CD4-positive, alpha-beta memory T cell (primary cell): ENCODE results near the gene POMGNT2. TPM values are rescaled to one million over a fixed set of nuclear protein-coding genes. Genes with fewer than 3 reads are reported as not detected.

Source experiments
- CTCF ChIA-PET: fragments of 350-600 bp; sonication (Branson Sonifier 250); formaldehyde crosslinking; loops from one replicate; lab custom pipeline; 2021; ENCODE audit warnings: inconsistent platforms; ENCODE audit not compliant: partially characterized antibody; lab: Charles Lee
- POLR2A ChIA-PET: fragments of 350-600 bp; sonication (Branson Sonifier 250); formaldehyde crosslinking; loops from one replicate; lab custom pipeline; 2021; ENCODE audit not compliant: partially characterized antibody; lab: Charles Lee
- DNase-seq, 5 donors: peaks; one replicate each; pipeline versions ENCODE4 v3.0.0 to v3.0.0-alpha.2; 2020 to 2022; ENCODE audit warnings: mixed read lengths in 1 of 5
- H3K27ac ChIP-seq: one replicate; pipeline ENCODE4 v1.7.0; 2013; ENCODE audit warnings: low read depth, low read length
- H3K27me3 ChIP-seq: 2 replicates; pipeline ENCODE4 v1.7.0; 2013; ENCODE audit warnings: mild to moderate bottlenecking, low read length, moderate library complexity; ENCODE audit not compliant: insufficient read depth
- H3K36me3 ChIP-seq: 2 replicates; pipeline ENCODE4 v1.7.0; 2013; ENCODE audit warnings: mild to moderate bottlenecking, low read length, moderate library complexity; ENCODE audit not compliant: insufficient read depth
- H3K4me1 ChIP-seq: 2 replicates; pipeline ENCODE4 v1.7.0; 2013; ENCODE audit warnings: mild to moderate bottlenecking, low read length, moderate library complexity; ENCODE audit not compliant: insufficient read depth
- H3K4me3 ChIP-seq, 2 donors: one replicate each; pipeline ENCODE4 v1.7.0; 2013; ENCODE audit warnings: low read length in 2 of 2, mild to moderate bottlenecking in 1 of 2
- H3K9me3 ChIP-seq, 2 donors: one replicate each; pipeline ENCODE4 v1.7.0; 2013; ENCODE audit warnings: low read length in 2 of 2, control low read depth in 1 of 2; ENCODE audit not compliant: control insufficient read depth in 1 of 2
- H3K27ac Mint-ChIP-seq, 7 donors: one replicate each; pipeline ENCODE4 v1.8.0; 2020 to 2021; ENCODE audit warnings: mixed read lengths in 7 of 7, mild to moderate bottlenecking in 6 of 7, inconsistent platforms in 3 of 7, moderate library complexity in 3 of 7
- H3K27me3 Mint-ChIP-seq, 2 donors: one replicate each; pipeline ENCODE4 v1.8.0; 2020 to 2021; ENCODE audit warnings: mixed read lengths in 2 of 2
- H3K36me3 Mint-ChIP-seq, 2 donors: one replicate each; pipeline ENCODE4 v1.8.0; 2020 to 2021; ENCODE audit warnings: mixed read lengths in 2 of 2, inconsistent platforms in 1 of 2, mild to moderate bottlenecking in 1 of 2
- H3K4me1 Mint-ChIP-seq, 4 donors: one replicate each; pipeline ENCODE4 v1.8.0; 2020 to 2021; ENCODE audit warnings: mixed read lengths in 4 of 4, mild to moderate bottlenecking in 1 of 4
- H3K4me3 Mint-ChIP-seq, 8 donors: one replicate each; pipeline ENCODE4 v1.8.0; 2020 to 2021; ENCODE audit warnings: mixed read lengths in 8 of 8, mild to moderate bottlenecking in 7 of 8, moderate library complexity in 6 of 8, inconsistent platforms in 3 of 8
- H3K9me3 Mint-ChIP-seq, 8 donors: one replicate each; pipeline ENCODE4 v1.8.0; 2020 to 2021; ENCODE audit warnings: mixed read lengths in 8 of 8, mild to moderate bottlenecking in 5 of 8, inconsistent platforms in 3 of 8, moderate library complexity in 1 of 8
- intact Hi-C: fragments of 100-400 bp; cut with micrococcal nuclease; formaldehyde crosslinking; loops from one replicate; pipeline ENCODE4 v1.15.1; 2023
- polyA plus RNA-seq, 2 donors: library from polyadenylated mRNA; unstranded; fragments of 300-500 nt; fragmentation: Illumina TruSeq; gene quantifications; one replicate each; pipeline ENCODE4 v1.2.3, GENCODE V29; 2021
- total RNA-seq, 2 experiments: library from RNA; stranded (reverse); gene quantifications; one replicate each; pipeline ENCODE4 v1.2.3, GENCODE V29; 2021

Gene POMGNT2
- total and polyA plus RNA-seq, 4 experiments from 2014 or later, result 5.4 to 8.1 (median 5.9) TPM

DNA sequence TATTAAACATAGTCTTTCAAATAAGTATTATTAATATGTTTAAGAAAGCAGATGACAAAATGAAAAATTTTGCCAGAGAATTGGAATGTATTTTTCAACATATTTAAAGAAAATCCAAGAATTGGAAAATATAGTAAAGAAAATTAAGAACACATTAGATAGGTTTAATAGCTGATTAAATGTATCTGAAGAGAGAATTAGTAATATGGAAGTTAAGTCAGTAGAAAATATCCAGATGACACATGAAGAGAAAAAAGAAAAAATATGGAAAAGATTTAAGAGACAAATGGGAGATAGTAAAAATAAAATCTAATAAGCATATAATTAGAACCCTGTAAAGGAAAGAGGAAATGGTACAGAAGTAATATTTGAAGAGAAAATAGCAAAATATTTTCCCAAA, 18.0 kb upstream of the POMGNT2 start:
- no peaks in the 10 kb centered on the region for H3K27me3 ChIP-seq
- ChIA-PET CTCF (no interaction called here), POLR2A (no interaction called here)
- no peak overlapping the region for H3K4me3 ChIP-seq
- H3K9me3 Mint-ChIP-seq, result peaks cover 0 to 18% (median 11%) of the 10 kb centered on the region in 8 donors
- no peaks in the 10 kb centered on the region for H3K4me1 ChIP-seq
- no peaks in the 10 kb centered on the region for H3K9me3 ChIP-seq
- intact Hi-C loops, result no loop called here
- H3K36me3 ChIP-seq, result no peaks in the 10 kb centered on the region
- H3K36me3 Mint-ChIP-seq, result no peaks in the 10 kb centered on the region
- no peak for DNase-seq
- peaks cover 5 to 14% of the 10 kb centered on the region in 2 donors for H3K27me3 Mint-ChIP-seq
- no peak overlapping the region for H3K4me3 Mint-ChIP-seq
- H3K27ac ChIP-seq, result no peak overlapping the region
- peaks cover 0 to 6% (median 0%) of the 10 kb centered on the region in 4 donors for H3K4me1 Mint-ChIP-seq
- H3K27ac Mint-ChIP-seq, result no peak overlapping the region

DNA sequence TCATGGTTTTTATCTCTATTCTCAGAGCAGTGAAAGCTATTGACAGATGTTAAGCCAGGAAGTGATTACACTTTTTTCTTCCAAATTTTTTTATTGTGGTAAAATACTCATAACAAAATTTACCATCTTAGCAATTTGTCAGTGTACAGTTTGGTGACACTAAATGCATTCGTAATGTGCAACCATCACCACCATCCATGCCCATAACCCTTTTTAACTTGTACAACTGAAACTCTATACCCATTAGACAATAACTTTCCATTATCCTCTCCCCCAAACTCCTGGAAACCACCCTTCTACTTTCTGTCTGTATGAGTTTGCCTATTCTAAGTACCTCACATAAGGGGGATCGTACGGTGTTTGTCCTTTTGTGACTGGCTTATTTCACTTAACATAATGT, 15.1 kb upstream of the POMGNT2 start:
- Histone ChIP-seq H3K9me3 (no peaks in the 10 kb centered on the region), H3K4me3 (no peak overlapping the region), H3K27me3 (no peaks in the 10 kb centered on the region), H3K36me3 (no peaks in the 10 kb centered on the region), H3K27ac (no peak overlapping the region), H3K4me1 (no peaks in the 10 kb centered on the region)
- Mint-ChIP-seq H3K9me3 (peaks cover 0 to 18% (median 11%) of the 10 kb centered on the region in 8 donors), H3K4me3 (no peak overlapping the region), H3K4me1 (peaks cover 0 to 6% (median 0%) of the 10 kb centered on the region in 4 donors), H3K27me3 (peaks cover 10 to 16% of the 10 kb centered on the region in 2 donors), H3K27ac (no peak overlapping the region), H3K36me3 (no peaks in the 10 kb centered on the region)
- DNase-seq, result no peak
- intact Hi-C loops, result no loop called here
- CTCF ChIA-PET, result interaction anchor here (1.1 kb wide), 1 partner anchor 9 kb away, joined by 3 read pairs; no protein-coding TSS in a partner anchor
- POLR2A ChIA-PET, result no interaction called here

DNA sequence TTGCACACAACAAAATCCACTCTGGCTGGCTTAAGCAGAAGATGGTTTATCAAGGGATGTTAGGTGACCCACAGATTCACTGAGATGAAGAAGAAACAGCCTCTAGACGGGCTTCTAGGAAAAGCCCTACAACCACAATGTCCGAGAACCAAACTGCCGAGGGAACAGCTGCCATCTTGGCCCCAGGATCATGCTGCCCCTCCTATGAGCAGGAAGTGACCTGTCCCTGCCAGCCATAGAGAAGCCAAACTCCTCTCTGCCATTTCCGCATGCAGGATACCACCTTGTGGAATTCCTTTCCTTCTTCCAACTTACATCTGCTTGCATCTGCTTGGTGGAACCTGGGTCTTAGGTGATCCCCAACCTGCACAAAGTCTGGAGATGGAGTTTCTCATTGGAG, 11.4 kb upstream of the POMGNT2 start:
- Mint-ChIP-seq H3K27me3 (peaks cover 9 to 12% of the 10 kb centered on the region in 2 donors), H3K36me3 (no peaks in the 10 kb centered on the region), H3K27ac (no peak overlapping the region), H3K4me3 (no peak overlapping the region), H3K4me1 (peaks cover 0 to 6% (median 0%) of the 10 kb centered on the region in 4 donors), H3K9me3 (peaks cover 0 to 2% (median 0%) of the 10 kb centered on the region in 8 donors)
- no peak overlapping the region for H3K27ac ChIP-seq
- H3K27me3 ChIP-seq, result no peaks in the 10 kb centered on the region
- ChIA-PET POLR2A (no interaction called here), CTCF (no interaction called here)
- no peaks in the 10 kb centered on the region for H3K36me3 ChIP-seq
- no peaks in the 10 kb centered on the region for H3K9me3 ChIP-seq
- intact Hi-C loops, result no loop called here
- DNase-seq, result no peak
- no peak overlapping the region for H3K4me3 ChIP-seq
- H3K4me1 ChIP-seq, result no peaks in the 10 kb centered on the region

DNA sequence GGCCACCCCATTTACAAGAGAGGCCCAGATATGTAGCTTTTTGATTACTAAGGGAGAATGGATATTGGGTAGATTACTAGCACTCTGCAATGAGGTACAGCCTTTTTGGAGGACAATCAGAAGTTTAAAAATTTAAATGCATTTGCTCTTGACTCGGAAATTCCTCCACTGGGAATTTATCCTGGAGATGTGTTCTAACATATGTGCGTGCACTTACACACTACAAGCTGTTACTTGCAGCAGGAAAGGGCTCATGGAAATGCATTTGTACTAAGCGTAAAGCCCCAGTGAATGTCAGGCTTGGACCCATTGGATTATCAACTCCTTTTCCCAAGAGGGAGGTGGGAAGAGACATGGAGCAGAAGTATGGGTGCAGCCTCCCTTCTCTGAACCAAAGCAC, 7.8 kb upstream of the POMGNT2 start:
- Histone ChIP-seq H3K27me3 (no peaks in the 10 kb centered on the region), H3K4me3 (no peak overlapping the region), H3K27ac (no peak overlapping the region), H3K9me3 (no peaks in the 10 kb centered on the region), H3K36me3 (no peaks in the 10 kb centered on the region), H3K4me1 (no peaks in the 10 kb centered on the region)
- Mint-ChIP-seq H3K4me1 (no peaks in the 10 kb centered on the region), H3K27me3 (peaks cover 2 to 5% of the 10 kb centered on the region in 2 donors), H3K36me3 (no peaks in the 10 kb centered on the region), H3K27ac (no peak overlapping the region), H3K9me3 (peaks cover 0 to 2% (median 0%) of the 10 kb centered on the region in 8 donors), H3K4me3 (no peak overlapping the region)
- POLR2A ChIA-PET, result no interaction called here
- CTCF ChIA-PET, result no interaction called here
- DNase-seq, result no peak
- intact Hi-C loops, result no loop called here

DNA sequence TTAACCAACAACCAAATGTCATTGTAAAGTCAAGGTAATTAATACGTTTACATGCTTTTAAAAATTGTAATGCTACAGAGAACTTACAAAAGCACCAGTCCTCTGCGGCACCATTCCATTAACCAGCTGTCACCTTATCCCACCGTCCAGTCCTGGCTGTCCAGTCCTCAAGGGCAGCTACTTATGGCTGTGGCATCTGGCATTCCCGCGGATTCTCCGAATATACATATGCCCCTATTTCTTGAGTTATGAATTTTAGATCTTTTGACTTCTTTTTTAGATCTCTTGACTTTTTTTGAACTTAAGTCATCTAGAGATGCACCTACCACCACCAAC, 382 bp upstream of the POMGNT2 start:
- Mint-ChIP-seq H3K4me3 (peak overlapping the region; percentile 82 to 88 (median 84)), H3K36me3 (no peaks in the 10 kb centered on the region), H3K9me3 (no peaks in the 10 kb centered on the region), H3K27me3 (peaks cover 0 to 2% of the 10 kb centered on the region in 2 donors), H3K27ac (peak overlapping the region; percentile 12 to 75 (median 58)), H3K4me1 (peaks cover 11 to 22% (median 14%) of the 10 kb centered on the region in 4 donors)
- no peaks in the 10 kb centered on the region for H3K27me3 ChIP-seq
- no peaks in the 10 kb centered on the region for H3K9me3 ChIP-seq
- H3K4me3 ChIP-seq, result peak overlapping the region in 1 of 2 donors; percentile 61
- intact Hi-C loops, result loop anchor here (2.0 to 10.0 kb wide), 4 partner anchors 84 to 1141 kb away; partner anchors contain the start of genes SNRK and ULK4
- peaks cover 21% of the 10 kb centered on the region for H3K4me1 ChIP-seq
- H3K27ac ChIP-seq, result no peak overlapping the region
- CTCF ChIA-PET, result no interaction called here
- H3K36me3 ChIP-seq, result no peaks in the 10 kb centered on the region
- DNase-seq, result no peak
- POLR2A ChIA-PET, result interaction anchor here (1.0 to 1.2 kb wide), 2 partner anchors 82 to 144 kb away, joined by 3 to 4 read pairs; no protein-coding TSS in a partner anchor

DNA sequence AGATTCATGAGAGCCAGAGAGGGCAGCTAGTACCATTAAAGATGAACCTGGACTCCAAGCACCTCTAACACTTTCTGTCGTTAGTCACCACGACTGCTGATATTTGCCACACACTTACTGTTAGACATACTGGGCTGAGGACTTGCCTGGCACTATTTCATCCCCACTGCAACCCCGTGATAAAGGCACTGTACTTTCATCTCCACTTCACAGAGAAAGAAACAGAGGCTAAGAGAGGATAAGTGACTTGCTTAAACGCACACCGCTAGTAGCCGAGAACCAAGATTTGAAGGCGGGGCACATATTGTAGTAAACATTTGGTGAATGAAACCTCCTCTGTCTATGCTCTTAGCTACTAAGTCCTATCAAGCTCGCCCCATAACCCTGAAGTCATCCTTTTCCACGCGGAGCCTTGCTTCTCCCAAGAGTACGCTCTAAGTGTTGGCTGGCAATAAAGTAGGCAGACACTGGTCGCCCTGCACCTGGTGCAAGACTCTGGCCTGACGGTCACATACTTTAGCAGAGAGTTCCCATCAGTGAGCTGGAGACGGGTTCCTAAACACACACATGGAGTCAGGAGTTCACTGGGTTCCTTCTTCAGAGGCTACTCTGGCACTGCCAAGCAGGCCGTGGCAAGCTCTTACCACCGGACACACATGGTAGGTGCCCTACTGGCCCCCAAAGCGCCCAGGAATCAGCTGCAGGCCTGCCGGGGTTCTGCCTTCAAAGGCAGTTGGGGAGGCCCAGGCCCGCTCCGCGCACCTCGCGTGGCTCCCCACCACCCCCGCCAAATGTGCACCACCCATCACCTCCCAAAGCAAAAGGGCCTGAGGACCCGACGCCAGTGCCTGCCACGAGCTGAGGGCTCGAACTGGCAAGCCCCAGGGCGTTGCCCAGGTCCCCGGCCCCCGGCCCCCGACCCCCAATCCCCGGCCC, 951 bp downstream of the POMGNT2 start:
- H3K27ac ChIP-seq, result no peak overlapping the region
- H3K27me3 ChIP-seq, result no peaks in the 10 kb centered on the region
- peaks cover 0 to 3% of the 10 kb centered on the region in 2 donors for H3K36me3 Mint-ChIP-seq
- H3K4me1 ChIP-seq, result peaks cover 21% of the 10 kb centered on the region
- H3K9me3 Mint-ChIP-seq, result no peaks in the 10 kb centered on the region
- peak overlapping the region in 4 of 7 donors; percentile 55 to 75 (median 57) for H3K27ac Mint-ChIP-seq
- DNase-seq, result peak in 2 of 5 donors; percentile 9 to 21
- H3K4me3 Mint-ChIP-seq, result peak overlapping the region; percentile 66 to 82 (median 72)
- POLR2A ChIA-PET, result interaction anchor here (1.0 to 1.2 kb wide), 3 partner anchors 81 to 143 kb away, joined by 3 to 4 read pairs (median 3); no protein-coding TSS in a partner anchor
- H3K36me3 ChIP-seq, result no peaks in the 10 kb centered on the region
- H3K4me1 Mint-ChIP-seq, result peaks cover 13 to 22% (median 14%) of the 10 kb centered on the region in 4 donors
- H3K9me3 ChIP-seq, result no peaks in the 10 kb centered on the region
- H3K4me3 ChIP-seq, result peak overlapping the region in 1 of 2 donors; percentile 12
- CTCF ChIA-PET, result interaction anchor here (1.2 kb wide), 1 partner anchor 143 kb away, joined by 5 read pairs; no protein-coding TSS in a partner anchor
- peaks cover 0 to 2% of the 10 kb centered on the region in 2 donors for H3K27me3 Mint-ChIP-seq
- intact Hi-C loops, result loop anchor here (5.0 to 10.0 kb wide), 3 partner anchors 83 to 1140 kb away; partner anchors contain the start of gene ULK4

DNA sequence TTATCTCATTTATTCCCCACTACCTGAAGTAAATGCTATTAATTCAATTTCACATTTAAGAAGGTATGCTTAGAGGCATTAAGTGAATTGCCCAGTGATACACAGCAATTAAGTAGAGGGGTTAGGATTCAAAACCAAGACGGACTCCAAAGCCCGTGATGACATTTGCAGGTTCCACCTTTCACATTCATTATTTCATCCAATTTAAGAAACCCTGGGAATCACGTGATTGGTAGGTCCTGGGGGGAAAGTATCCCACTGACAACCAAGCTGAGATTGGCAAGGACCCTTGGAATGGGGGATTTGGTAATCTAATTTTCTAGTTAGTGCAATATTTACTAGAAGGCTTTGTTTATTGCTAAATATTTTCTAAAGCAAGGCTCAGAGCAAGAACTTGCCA, 1.8 kb downstream of the POMGNT2 start:
- Mint-ChIP-seq H3K36me3 (peaks cover 0 to 3% of the 10 kb centered on the region in 2 donors), H3K27me3 (peaks cover 0 to 2% of the 10 kb centered on the region in 2 donors), H3K27ac (peak overlapping the region in 1 of 7 donors; percentile 25), H3K4me3 (peak overlapping the region in 3 of 8 donors; percentile 30 to 66 (median 66)), H3K4me1 (peaks cover 13 to 22% (median 14%) of the 10 kb centered on the region in 4 donors), H3K9me3 (no peaks in the 10 kb centered on the region)
- Histone ChIP-seq H3K4me1 (peaks cover 21% of the 10 kb centered on the region), H3K27me3 (no peaks in the 10 kb centered on the region), H3K9me3 (no peaks in the 10 kb centered on the region), H3K4me3 (no peak overlapping the region), H3K27ac (no peak overlapping the region), H3K36me3 (no peaks in the 10 kb centered on the region)
- ChIA-PET CTCF (no interaction called here), POLR2A (interaction anchor here (1.0 kb wide), 1 partner anchor 80 kb away, joined by 3 read pairs; no protein-coding TSS in a partner anchor)
- intact Hi-C loops, result loop anchor here (10.0 kb wide), 2 partner anchors 91 to 1139 kb away; partner anchors contain the start of gene ULK4
- DNase-seq, result no peak
